Measurements from ENCODE around the gene TWSG1. TPM values are rescaled to one million over a fixed set of nuclear protein-coding genes. Genes with fewer than 3 reads are reported as not detected.
"Not testable (repeated sequence)": the region's sequence is repeated elsewhere in the genome, so short reads cannot be mapped to it uniquely, and the experiment has no call there.

The TWSG1 gene
- polyA plus RNA-seq, 1 donor, result 80.8 TPM

DNA sequence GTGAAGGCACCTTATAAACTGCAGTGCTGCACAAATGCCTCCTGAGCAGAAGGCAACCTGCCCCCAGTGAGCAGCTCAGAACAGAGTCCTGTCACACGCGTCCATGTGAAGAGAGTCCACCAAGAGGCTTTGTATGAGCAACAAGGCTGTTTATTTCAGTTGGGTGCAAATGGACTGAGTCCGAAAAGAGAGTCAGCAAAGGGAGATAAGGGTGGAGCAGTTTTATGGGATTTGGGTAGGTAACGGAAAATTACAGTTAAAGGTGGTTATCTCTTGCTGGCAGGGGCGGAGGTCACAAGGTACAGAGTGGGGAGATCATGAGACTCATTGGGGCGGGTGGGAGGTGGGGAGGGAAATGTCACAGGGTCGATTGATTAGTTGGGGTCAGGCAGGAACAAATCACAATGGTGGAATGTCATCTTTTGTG is 87.3 kb downstream of the TWSG1 start:
- DNase-seq, result no peak

DNA sequence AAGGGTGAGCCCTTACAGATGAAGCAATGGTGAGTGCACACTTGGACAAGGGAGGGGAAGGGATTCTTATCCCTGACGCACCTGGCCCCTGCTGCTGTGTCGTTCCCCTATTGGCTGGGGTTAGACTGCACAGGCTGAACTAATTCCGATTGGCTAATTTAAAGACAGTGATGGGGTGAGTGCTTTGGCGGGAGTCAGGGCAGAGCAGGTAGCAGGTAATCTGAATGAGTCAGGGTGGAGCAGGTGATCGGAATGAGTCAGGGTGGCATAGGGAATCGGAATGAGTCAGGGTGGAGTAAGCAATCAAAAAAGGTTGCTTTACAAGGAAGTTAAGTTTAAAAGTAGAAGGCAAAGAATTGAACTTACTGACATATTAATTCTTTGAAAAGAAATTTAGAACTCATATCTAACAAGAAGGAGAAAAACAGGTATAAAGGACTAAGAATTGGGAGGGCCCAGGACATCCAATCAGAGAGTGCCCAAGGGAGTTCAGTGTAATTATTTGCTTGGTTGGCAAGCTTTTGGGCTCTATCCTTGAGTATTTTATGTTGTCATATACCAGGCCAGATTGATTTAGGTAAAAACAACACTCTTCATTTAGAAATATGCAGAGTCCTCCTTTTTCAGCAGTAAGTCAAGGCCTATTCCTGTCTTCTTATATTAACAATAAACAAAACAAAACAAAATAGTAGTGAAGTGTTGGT is 88.4 kb downstream of the TWSG1 start:
- DNase-seq, result no peak

DNA sequence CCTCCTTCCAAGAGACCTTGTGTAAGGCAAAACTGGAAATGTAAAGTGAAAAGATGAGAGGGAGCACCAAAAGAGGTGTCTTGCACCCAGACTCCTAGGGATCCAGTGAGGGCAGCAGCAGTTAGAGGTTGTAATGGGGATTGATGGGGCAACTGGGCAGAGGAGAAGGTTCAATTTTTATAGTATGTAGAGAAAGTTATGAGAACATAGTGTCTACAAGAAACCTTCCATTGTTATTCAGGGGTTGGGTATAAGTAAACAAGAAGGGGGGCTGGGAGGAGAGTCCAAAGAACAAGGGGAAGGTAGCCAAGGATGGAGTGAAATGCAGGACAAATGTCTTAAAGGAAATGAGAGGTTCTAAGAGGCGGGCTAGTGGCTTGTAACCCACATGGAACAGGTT is 89.1 kb downstream of the TWSG1 start:
- DNase-seq, result not testable (repeated sequence)

DNA sequence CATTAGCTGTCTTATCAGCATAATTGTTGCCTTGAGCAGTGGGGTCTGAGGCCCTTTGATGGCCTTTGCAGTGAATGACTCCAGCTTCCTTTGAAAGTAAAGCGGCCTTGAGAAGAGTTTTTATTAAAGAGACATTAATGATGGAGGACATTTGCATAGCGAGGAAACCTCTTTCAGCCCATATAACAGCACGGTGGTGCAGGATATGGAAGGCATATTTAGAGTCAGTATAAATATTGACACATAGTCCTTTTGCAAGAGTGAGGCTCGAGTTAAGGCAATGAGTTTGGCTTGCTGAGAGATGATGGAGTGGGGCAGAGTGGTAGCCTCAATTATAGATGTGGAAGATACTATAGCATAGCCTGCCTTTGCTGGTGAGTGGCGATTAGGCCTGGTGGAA is 89.7 kb downstream of the TWSG1 start:
- DNase-seq, result not testable (repeated sequence)

DNA sequence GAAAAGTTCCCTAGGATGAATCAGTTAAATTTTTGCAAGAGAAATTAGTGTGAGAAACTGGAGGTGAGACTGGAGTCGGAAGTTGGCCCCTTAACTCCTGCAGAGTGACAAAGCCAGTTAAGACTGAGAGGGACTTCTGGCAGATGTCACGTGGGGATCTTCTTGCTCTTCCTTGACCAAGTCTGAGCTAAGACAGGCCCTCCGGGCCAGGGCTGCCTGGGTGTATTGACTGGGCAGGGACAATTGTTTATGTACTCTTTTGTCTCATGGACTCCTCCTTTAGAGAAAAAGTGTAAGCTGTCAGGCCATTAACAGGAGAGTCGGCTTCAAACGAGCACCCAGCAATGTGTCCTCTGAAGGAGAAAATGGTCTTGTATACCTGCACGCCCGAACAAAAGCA is 92.2 kb downstream of the TWSG1 start:
- no peak for DNase-seq

DNA sequence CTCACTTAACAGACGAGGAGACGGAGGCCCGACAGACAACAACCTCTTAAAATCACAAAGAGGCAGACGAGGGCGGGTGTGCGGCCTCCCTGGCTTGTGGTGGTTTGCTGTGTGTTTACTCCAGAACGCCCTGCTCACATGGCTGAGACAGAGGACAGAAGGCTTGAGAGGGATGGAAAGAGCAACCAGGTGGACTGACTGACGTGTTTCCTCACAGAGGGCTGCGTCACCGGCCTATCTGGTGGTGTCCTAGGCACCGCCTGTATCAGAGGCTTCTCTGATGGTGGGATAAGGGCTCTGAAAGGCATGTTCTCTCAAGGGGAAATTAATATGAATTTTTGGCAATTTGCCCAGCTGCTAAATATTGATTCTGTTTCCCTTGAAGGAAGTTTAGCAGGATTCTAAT is 93.7 kb downstream of the TWSG1 start:
- DNase-seq, result no peak

DNA sequence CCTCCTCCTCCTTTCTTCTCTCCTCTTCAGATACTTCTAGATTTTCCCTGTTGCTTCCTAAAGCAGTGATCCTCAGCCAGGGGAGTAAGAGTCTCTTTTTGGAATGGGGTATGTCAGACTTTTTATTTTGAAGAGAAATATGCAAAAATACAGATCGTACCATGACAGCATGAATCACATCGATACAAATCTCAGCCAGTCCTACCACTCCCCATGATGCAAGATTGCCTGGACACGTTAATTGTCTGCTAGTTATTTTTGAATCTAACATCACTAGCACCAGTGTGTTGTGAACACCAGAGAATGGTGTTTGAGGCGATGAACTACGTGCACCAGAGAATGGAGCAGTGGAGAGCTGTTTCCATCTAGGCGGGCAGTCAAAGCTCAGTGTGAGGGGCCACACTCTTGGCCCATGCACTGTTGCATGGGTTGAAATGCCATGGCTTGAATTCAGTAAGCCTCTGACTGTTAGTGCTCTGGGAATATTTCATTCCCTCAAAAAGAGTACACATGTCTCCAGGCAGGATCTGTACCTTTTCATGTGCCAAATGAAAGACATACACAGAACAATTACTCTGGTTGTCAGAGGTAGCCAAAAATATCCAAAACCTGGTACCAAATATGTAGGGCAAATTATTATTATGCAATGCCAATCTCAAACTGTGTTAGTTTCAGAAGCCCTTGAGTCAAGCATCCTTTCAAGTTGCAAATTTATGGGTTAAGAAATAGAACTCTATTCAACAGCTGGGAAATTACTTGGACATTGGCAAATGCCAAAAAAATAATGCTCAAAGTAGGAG is 94.5 kb downstream of the TWSG1 start:
- DNase-seq, result no peak

DNA sequence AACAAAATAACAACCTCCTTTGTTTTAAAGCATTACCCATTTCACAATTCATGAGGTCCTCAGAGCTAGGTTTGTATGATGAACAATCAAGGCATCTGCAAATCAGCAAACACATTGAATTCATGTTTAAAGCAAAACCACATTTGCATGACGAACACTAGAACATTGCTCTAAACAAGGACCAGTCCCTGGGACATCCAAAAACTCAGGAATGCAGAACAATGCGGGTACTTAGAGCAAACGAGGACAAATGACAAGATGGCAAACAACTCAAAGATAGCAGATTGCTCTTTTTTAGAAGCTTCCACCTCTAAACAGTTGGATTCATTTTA is 95.1 kb downstream of the TWSG1 start:
- DNase-seq, result no peak

DNA sequence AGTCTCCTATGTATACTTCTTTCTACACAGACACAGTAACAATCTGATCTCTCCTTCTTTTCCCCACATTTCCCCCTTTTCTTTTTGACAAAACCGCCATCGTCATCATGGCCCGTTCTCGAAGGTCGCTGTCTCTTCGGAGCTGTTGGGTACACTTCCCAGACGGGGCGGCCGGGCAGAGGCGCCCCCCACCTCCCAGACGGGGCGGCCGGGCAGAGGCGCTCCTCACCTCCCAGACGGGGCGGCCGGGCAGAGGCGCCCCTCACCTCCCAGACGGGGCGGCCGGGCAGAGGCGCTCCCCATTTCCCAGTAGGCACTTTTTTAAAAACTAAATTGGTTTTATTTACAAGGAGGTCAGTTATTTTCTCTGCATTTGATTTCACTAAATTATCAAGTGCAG is 95.7 kb downstream of the TWSG1 start:
- not testable (repeated sequence) for DNase-seq

DNA sequence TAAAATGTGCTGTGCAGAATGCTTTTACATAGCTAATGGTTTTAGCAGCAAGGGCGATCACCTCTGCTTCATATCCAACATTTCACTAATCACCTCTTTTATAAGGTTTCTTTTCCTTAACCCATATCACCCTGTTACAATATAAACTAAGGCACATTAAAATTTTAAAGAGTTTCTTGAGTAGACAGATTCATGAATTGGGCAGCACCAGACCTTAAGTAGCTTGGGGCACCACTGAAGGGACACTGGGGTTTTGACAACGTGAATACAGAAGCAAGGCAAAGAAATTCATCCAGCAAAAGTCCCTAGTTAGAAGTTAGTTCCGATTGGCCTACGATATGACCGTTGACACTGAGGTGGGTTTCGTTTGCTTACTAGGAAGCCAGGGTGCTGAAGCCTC is 96.7 kb downstream of the TWSG1 start:
- DNase-seq, result no peak

DNA sequence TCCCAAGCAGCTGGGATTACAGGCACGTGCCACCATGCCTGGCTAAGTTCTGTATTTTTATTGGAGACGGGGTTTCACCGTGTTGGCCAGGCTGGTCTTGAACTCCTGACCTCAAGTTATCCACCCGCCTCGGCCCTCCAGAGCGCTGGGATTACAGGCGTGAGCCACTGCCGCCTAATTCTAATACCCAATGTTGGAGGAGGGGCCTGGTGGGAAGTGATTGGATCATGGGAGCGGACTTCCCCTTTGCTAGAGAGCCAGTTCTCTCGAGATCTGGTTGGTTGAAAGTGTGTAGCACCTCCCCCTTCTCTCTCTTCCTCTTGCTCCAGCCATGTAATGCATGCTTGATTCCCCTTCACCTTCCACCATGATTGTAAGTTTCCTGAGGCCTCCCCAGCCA is 98.5 kb downstream of the TWSG1 start:
- not testable (repeated sequence) for DNase-seq

DNA sequence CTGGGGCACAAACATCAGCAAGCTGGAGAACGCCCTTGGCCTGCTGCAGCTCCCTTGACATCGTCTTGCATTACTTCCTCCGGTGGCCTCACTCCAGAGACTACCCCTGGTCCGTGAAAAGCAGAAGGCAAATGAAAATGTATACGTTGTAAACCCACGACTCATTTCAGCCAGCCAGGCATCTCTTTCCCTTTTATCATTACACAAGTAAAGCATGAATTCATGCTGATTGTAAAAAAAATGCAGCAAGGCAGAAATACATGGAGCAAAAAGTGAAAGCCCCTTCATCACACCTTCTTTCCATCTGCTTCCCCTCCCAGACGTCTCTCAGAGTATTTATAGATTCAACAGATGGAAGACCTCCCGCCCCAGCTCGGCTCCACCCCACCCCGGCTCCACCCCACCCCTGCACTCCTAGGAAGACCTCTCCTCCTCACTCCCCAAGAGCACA is 99.1 kb downstream of the TWSG1 start:
- no peak for DNase-seq

DNA sequence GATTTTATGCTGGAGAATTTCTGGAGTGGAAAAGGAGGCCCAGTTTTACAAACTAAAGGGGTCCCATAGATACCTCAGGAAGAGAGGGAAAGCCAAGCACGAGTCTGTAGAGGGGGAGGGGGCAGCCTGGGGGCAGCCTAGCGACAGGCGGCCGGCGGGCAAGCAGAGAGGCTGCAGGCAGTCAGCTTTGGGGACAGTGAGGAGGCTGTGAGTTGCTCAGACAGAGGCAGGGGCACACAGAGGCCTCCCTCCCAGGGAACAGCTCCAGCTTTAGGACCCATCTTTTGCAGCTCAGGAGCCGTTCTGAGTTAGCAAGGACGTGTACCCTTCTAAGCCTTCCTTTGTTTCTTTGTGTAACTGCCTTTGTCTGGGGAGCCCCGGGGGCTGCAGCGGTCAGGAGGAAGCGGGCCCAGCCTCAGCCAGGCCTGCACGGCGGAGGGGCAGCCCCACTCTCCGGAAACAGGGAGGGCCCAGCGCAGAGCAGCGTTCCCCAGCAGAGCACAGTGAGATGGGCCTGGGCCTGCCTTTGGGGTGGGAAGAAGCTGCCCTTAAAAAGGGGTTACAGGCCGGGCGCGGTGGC is 99.6 kb downstream of the TWSG1 start:
- no peak for DNase-seq

DNA sequence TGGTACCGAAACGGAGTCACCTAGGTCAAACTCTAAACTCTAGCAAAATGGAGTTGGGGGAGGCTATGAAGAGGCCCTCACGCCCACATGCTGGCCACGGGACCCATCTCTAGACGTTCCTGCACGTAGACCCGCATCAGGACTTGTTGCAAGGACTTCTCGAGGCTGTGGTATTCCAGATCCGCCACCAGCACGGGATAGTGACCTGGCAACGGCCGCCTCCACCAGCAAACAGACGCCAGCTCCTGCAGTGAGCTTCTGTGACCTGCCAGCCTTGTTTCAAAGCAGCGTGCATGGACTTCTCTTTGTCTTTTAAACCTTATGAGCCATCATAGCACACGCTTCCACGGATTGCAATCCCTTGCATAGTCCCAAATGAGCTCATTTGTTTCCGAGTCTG is 100.5 kb downstream of the TWSG1 start:
- DNase-seq, result no peak

DNA sequence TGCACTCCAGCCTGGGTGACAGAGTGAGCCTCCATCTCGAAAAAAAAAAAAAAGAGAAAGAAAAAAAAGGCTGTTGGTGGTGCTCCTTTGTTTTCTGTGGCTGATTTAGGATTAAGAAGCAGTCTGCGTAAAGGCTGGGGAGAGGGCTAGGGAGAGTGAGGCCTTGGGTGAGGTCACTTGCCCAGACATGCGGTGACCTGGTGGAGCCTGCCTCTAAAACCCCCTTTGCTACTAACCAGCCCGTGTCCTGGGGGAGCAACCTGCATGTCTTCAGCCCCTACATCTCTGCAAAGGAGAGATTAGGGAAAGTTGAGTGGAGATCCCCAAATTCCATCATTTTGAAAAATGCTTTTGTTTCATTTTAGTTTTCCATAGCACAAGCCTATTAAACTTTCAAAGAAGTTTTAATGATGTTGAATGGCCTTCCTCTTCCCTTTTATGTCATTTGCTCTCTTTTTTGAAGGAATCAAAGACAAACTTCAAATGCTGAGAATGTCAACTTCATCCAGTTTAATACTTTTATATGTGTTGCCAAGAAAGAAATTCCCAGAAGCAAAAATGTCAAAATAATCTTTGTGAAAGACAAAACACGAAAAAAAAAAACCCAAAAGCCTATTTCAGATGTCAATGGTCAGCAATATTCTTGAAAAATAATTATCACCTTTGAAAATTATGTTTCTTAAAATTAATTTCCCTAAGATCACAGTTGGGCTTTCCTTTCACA is 101.8 kb downstream of the TWSG1 start:
- DNase-seq, result no peak

DNA sequence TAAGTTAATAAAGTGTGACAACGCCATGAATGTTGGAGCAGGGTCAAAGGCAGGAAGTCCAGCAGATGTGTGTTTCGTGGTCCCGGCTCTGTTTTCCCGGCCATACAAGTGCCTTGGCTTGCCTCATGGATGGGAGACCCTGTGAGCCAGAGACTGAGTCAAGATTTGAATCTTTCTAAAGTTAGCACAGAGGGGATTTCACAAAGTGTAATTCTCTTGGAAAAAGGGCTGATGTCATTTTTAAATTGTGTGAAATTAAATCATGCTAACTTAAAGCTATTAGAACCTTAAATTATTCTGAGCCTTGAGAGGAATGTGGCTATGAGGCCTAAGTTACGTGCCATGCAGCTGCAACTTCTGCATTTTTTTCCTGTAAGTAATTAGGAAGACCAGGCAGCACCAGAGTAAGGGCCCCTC is 102.5 kb downstream of the TWSG1 start:
- no peak for DNase-seq

DNA sequence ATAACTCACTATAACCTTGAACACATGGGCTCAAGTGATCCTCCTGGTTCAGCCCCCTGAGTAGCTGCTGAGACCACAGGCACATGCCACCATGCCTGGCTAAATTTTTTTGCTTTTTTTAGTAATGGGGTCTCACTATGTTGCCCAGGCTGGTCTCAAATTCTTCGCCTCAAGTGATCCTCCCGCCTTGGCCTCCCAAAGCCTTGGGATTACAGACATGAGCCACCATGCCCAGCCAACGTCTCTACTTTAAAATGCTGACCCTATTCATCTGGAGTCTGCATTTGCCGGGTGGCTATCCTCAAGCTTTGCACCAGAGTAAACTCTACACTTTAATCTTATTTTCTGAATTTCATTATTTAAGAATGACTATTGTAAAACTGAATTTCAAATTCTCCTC is 103.1 kb downstream of the TWSG1 start:
- DNase-seq, result no peak

DNA sequence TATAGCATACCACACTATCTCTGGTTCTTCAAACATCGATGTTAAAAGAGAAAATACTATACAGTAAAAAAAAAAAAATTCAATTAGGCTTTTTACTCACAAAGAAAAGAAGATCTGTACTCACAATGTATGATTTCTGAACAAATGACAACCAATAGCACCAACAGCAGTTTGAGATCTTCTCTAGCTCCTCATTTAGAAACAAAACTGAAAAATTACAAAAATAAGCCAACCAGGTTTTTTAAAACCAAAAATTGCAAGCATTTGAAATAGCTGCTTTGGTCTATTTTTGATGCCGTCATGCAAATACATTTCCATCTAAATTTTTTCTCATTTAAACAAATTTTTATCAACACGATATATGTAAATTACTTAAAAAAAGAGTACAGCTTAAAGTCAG is 106.5 kb downstream of the TWSG1 start:
- no peak for DNase-seq

DNA sequence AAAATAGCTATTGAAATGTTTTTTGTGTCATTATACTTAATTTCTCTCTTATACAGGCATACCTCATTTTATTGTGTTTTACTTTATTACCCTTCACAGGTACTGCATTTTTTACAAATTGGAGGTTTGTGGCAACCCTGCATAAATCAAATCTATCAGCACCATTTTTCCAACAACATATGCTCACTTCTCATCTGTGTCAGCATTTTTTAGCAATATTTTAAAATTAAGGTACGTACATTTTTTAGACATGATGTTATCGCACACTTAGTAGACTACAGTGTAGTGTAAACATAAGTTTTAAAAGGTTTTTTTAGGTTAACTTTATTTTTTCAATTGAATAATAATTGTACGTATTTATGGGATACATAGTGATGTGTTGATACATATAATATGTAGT is 110.0 kb downstream of the TWSG1 start:
- no peak for DNase-seq

DNA sequence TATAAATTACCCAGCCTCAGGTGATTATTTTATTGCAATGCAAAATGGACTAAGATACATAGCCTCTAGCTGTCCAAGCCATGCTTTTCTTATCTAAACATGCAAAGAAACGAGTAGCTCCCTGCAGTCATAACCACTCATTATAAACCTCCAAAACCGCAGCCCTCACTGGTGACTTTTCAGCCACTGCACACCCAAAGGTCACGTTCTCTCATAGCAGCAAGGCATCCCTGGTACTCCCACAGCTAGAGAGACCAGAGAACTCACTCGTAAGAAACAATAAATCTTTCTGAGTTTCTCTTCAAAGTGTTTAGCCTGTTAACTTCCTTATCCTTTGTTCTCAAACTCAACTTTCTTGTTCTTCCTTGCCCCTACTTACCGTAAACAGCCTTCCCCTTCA is 112.3 kb downstream of the TWSG1 start:
- DNase-seq, result no peak

DNA sequence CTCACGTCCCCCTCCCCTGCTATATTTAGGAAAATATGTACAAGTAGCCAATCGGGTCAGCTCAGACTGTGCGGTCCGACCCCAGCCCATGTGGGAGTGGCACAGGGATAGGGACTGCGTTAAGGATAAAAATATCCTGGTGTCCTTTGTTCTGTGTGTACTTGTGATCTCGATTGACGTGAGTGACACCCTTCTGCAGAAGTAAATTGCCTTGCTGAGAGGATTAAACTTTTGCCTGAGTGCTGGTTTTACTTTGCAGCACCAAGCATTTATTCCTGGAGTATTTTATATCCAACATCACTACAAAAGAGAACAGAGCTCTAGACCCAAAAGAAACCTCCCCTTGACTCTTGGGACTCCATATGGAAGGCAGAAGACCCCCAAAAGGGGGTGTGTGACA is 112.8 kb downstream of the TWSG1 start:
- DNase-seq, result no peak

DNA sequence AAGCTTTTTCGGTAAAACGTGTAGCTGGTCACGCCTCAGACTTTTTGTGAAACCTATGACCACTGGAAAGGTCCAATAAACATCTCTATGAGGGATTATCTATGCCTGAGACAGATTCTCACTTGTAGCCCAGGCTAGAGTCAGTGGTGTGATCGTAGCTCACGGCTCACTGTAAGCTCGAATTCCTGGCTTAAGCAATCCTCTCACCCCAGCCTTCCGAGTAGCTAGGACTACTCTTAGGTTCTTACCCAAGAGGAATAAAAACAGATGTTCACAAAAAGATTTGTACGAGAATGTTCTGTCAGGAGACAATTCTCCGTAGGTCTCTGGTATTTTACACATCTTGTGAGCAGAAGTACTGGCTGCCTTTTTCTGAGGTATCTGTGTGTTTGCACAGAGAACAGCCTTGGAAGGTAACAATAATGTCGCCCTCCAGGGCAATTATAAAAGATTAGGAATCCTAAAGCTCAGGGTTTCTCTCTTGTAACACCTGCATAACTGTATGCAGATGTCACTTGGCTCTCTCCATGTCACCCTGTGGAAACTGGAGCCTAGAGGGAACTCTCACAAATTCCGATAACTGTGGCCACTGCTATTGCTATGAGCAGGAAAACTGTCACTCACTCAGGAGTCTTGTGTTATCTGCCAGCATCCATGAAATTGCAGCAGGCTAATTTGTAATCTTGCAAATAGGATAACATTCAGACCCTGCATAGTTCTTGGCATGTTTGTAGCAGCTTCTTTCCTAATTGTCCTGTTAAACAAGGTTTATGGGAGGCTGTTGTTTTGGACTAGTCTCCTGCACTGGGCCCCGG is 115.2 kb downstream of the TWSG1 start:
- DNase-seq, result no peak
